Measurements from ENCODE around the gene CHCHD6.

CHCHD6 gene

GRCh38 chr3:126828306-126828705 is 124.3 kb downstream of the CHCHD6 start:
- no peak for TF ChIP-seq CTCF (conservative IDR thresholded peaks at IDR 0.05; ENCODE audit: low read length)
- H3K4me3 ChIP-seq (ENCODE audit: low read length), result no peak overlapping the region
- DNase-seq (ENCODE audit: low read depth), result no peak

GRCh38 chr3:126832933-126833332 is 128.9 kb downstream of the CHCHD6 start:
- no peak for TF ChIP-seq CTCF (conservative IDR thresholded peaks at IDR 0.05; ENCODE audit: low read length)
- H3K4me3 ChIP-seq (ENCODE audit: low read length), result no peak overlapping the region
- DNase-seq (ENCODE audit: low read depth), result no peak

- no peak for TF ChIP-seq CTCF (conservative IDR thresholded peaks at IDR 0.05; ENCODE audit: low read length)
- no peak for DNase-seq (ENCODE audit: low read depth)
- no peak overlapping the region for H3K4me3 ChIP-seq (ENCODE audit: low read length)
These were observed 130.8 kb downstream of the CHCHD6 start for GRCh38 chr3:126834596-126835471.

GRCh38 chr3:126835472-126836219 is 131.6 kb downstream of the CHCHD6 start:
- DNase-seq (ENCODE audit: low read depth), result peak; percentile 61
- H3K4me3 ChIP-seq (ENCODE audit: low read length), result no peak overlapping the region
- 0 out of 2 replicates have a peak, but pooled peaks have one; percentile 22 for TF ChIP-seq CTCF (conservative IDR thresholded peaks at IDR 0.05; ENCODE audit: low read length)

GRCh38 chr3:126836220-126836860 is 132.3 kb downstream of the CHCHD6 start:
- H3K4me3 ChIP-seq (ENCODE audit: low read length), result no peak overlapping the region
- no peak for TF ChIP-seq CTCF (conservative IDR thresholded peaks at IDR 0.05; ENCODE audit: low read length)
- DNase-seq (ENCODE audit: low read depth), result no peak

- no peak for DNase-seq (ENCODE audit: low read depth)
These were observed 133.7 kb downstream of the CHCHD6 start for GRCh38 chr3:126837773-126838172.

More at GRCh38 chr3:126837773-126838172, 133.7 kb downstream of the CHCHD6 start:
- TF ChIP-seq CTCF (conservative IDR thresholded peaks at IDR 0.05; ENCODE audit: low read length), result no peak
- H3K4me3 ChIP-seq (ENCODE audit: low read length), result no peak overlapping the region
